Right lobe of liver (tissue), 4 donors: ENCODE data around the gene MARVELD3.

Source experiments
- CTCF ChIP-seq, 4 donors: fragments of 200-600 bp in 3 of 4; fragments of 450-650 bp in 1 of 4; IDR thresholded peaks; one replicate each; pipeline versions ENCODE4 v1.5.1 to v1.8.0; 2016 to 2022; ENCODE audit warnings: antibody characterized with exemption in 4 of 4, mild to moderate bottlenecking in 2 of 4
- POLR2A ChIP-seq: fragments of 450-650 bp; IDR thresholded peaks from one replicate; pipeline ENCODE4 v1.6.1; 2017; ENCODE audit warnings: antibody characterized with exemption, mild to moderate bottlenecking
- donor health status: DM: no; HTN: no; CAD: no.
- donor health status: DM: no; HTN: no; CAD: no.
- donor health status: DM: no; HTN: yes; CAD: no.

- TF ChIP-seq CTCF (IDR thresholded peaks at IDR 0.05) (no peak), POLR2A (no peak)
Observed at GRCh38 chr16:71637398-71637797, 11.4 kb downstream of the MARVELD3 start.
